Measurements from ENCODE around the gene CBX3.
"Not testable (repeated sequence)": the region's sequence is repeated elsewhere in the genome, so short reads cannot be mapped to it uniquely, and the experiment has no call there.

CBX3 gene

DNA sequence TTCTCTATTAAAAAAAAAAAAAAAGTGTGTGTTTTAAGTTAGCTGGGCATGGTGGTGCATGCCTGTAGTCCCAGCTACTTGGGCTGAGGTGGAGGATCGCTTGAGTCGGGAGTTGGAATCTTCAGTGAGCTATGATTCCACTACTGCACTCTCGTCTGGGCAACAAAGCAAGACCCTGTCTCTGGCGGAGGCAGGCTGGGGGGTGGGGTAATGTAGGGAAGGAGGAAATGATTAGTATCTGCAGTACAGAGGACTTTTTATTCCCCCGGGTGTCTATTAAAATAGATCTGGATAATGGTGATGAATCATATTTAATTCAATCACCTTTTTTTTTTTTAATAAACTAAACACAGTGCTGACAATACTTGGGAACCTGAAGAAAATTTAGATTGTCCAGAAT, 6.5 kb downstream of the CBX3 start:
- DNase-seq: no peak

DNA sequence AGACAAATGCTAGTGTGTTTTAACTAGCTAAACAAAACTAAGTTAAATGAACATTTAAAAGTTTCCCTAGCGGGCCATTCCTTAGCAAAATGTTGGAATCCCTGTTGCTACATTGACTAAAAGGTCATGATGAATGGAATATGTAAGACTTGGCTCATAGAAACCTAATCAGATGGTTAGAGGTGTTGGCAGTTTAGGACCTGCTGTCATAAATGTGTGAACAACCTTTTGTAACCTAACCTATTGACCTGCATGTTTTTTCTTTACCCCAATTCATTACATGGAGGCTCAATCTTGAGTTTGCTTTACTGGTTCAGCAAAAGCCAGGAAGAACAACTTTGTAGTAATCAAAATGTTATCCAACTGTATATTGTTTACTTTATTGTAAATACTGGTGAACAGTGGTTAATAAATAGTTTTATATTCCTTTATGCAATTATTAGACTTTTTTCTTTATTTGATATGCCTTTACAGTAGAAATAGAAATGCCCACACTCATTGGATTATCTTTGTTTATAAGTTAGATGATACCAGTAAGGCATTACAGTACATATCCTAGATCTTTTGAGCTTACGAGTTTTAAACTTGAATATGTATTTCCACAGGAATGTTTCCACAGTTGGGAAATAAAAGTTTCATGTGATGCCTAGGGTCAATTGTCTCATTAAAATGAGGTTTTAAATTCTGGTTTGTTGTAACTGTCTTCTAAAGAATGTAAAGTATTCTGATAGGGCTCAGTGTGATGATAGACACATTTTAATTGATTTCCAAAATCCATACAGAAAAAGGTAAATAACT, 11.6 kb downstream of the CBX3 start:
- no peak for DNase-seq

DNA sequence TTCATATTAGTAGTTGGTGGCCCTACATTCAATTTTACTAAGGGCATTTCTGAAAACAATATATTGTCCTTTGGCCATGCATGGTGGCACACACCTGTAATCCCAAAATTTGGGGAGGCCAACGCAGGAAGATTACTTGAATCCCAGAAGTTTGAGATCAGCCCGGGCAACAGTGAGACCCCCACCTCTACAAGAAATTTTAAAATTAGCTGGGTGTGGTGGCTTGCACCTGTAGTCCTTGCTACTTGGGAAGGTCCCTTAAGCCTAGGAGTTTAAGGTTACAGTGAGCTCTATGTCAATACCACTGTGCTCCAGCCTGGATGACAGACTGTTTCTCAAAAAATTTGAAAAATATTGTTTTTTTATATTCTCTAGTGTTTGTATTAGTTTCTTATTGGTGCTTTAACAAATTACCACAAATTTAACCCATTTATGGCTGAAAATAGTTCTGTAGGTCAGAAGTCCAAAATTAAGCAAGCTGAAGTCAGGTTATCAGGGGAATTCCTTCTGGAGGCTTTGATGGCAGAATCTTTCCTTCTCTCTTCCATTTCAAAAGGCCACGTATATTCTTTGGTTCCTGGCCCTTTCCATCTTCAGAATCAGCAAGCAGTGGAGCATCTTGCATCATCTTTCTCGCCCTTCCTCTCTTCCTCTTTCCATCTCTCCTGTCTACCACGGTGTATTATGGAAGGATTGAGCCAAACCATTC, 12.4 kb downstream of the CBX3 start:
- no peak for DNase-seq

DNA sequence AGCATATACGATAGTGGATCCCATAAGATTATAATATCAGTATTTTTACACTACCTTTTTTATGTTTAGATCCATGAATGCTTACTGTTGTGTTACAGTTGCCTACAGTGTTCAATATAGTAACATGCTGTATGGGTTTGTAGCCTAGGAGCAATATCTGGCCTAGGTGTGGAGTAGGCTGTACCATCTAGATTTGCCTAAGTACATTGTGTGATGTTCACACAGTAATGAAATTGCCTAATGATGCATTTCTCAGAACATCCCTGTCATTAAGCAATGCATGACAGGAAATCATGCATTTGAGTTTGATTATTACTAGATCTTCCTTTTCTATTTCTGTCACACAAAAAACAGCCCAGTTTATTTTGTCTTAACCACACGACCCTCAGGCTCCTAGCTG, 14.5 kb downstream of the CBX3 start:
- peak; percentile 19 to 23 for DNase-seq

DNA sequence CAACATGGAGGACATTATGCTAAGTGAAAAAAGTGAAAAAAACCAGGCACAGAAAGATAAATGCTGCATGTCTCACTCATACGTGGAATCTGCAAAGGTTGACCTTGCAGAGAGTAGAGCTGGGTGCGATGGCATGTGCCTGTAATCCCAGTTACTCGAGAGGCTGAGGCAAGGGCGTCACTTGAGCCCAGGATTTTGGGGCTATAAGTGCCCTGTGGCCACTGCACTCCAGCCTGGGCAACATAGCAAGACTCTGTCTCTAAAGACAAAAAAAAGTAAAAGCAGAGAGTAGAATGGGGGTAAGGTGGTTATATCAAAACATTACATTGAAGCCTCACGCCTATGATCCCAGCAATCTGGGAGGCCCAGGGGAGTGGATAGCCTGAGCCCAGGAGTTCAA, 22.8 kb downstream of the CBX3 start:
- DNase-seq: no peak

DNA sequence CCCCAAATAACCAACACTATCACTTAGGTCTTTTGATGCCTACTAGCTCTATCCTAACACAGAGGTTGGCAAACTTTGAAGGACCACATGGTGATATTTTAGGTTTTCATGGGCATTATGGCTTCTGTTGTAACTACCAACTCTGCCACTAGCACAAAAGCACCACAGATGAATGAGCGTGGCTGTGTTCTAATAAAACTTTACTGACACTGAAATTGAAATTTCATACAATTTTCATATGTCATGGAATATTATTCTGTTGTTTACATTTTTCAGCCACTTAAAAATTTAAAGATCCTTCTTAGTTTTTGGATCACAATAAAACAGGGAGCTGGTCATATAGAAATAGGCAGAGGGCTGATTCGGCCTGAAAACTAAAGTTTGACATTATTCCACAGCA, 26.4 kb downstream of the CBX3 start:
- DNase-seq: no peak

DNA sequence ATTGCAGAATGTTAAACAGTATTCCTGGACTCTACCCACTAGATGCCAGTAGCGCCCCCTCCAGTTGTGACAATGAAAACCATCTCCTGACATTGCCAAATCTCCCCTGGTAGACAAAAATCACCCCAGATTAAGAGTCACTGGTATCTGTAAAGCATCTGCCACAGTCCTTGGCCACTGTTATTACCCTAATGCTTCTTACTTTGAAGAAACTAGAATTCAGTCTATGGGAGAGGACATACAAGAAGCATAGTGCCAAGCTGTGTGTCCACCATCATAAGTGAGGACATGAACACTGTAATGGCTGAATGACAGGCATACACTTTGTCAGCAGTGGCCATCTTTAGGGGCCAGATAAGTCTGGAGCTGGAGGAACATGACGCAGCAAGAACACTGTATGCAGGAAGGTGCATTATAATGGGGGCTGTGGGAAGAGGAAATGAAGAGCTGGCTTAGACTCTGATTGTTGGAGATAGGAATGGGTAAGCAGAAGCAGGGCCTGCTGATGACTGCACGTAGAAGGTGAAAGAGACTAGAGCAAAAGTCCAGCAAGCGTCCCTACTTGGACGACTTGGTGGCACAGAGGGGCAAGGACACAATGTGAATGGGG, 32.5 kb downstream of the CBX3 start:
- DNase-seq: no peak

DNA sequence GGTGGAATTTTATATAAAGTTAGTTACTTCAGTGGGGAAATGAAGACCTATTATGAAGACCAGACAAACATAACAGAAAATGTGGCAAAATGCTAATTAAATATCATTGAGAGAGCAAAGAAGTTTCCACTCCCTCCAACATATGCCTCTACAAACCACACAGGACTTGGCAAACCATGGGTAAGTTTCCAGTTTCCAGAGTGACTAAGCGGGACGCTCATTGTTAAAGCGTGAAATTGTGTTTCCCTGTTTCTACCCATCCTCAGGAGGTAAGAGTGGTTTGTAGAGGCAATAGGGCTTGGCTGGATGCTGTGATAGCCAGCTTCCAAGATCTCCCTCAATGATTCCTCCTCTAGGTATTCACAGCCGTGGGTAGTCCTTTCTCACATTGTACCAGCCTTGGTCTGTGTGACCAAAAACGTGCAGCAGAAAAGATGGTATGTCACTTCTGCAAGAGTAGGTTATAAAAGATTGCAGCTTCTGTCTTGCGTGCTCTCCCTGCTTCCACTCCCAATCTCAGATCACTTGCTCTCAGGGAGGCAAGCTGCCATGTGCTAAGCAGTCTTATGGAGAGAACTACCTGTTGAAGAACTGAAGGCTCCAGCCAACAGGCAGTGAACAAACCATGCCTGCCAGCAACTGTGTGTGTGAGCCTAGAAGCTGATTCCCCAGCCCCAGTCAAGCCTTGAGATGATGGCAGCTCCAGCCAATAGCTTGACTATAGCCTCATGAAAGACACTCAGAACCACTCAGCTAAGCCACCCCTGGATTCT, 35.7 kb downstream of the CBX3 start:
- DNase-seq: no peak

DNA sequence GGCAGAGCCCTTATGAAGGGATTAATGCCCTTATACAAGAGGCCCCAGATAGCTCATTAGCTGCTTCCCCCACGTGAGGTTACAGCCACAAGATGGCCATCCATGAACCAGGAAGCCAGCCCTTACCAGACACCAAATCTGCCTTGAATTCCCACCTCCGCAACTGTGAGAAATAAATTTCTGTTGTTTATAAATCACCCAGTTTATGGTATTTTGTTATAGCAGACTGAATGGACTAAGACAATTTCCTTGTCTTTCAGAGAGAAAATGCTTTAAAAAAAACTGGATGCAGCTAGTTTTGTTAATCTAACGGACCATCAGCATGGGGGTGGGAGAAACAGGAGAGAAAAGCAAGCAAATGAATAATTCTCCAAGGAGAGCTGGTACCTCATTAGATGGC, 36.5 kb downstream of the CBX3 start:
- DNase-seq: no peak

DNA sequence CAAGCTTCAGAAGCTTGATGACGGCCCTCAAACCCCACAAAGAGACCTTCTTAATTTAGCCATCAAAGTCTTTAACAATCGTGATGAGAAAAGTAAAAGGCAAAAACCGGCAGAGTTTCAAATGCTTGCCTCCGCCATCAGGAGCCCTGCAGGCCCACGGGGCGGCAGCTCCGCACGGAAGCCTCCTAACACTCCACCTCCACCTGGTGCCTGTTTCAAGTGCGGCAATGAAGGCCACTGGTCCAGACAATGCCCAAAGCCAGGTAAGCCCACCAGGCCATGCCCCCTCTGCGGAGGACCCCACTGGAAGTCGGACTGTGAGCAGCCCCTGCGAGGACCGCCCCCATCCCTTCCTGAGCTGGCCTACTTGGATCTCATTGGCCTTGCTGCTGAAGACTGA, 43.6 kb downstream of the CBX3 start:
- no peak for DNase-seq

DNA sequence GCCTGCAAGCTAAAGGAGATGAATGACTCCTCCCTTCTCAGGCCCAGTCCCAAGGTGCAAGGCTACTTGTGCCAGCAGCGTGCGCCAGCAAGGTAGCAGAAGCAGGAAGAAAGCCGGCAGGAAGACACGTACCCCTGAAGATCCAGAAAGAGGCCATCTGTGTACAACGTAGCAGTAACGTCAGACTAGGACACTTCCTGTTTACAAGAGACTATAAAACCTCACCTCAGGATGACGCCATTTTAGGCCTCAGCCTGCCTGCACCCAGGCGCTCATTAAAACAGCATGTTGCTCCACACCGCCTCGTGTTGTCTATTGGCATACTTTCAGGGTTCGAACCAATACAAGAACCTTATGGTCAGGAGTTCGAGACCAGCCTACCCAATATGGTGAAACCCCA, 48.7 kb downstream of the CBX3 start:
- no peak for DNase-seq

DNA sequence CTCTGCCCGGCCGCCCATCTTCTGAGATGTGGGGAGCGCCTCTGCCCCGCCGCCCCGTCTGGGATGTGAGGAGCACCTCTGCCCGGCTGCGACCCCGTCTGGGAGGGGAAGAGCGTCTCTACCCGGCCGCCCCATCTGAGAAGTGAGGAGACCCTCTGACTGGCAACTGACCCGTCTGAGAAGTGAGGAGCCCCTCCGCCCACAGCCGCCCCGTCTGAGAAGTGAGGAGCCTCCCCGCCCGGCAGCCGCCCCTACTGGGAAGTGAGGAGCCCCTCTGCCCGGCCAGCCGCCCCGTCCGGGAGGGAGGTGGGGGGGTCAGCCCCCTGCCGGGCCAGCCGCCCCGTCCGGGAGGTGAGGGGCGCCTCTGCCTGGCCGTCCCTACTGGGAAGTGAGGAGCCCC, 60.3 kb downstream of the CBX3 start:
- not testable (repeated sequence) for DNase-seq

Measured in AML-193 (cell line).